Bone marrow (tissue), 2 donors: ENCODE measurements around the gene DOHH.

ENCODE experiments used
- DNase-seq, 2 donors: peaks; one replicate each; lab custom pipeline; 2025; lab: John Stamatoyannopoulos, UW

The DOHH gene, protein sequence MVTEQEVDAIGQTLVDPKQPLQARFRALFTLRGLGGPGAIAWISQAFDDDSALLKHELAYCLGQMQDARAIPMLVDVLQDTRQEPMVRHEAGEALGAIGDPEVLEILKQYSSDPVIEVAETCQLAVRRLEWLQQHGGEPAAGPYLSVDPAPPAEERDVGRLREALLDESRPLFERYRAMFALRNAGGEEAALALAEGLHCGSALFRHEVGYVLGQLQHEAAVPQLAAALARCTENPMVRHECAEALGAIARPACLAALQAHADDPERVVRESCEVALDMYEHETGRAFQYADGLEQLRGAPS

GRCh38 chr19:3500429-3501101, at the start of gene DOHH:
TSS of gene DOHH (minus strand) at chr19:3500674. CDS start at chr19:3496814, 3,860 bp downstream.
- peak; percentile 90 to 97 for DNase-seq

GRCh38 chr19:3549816-3550215, 49.3 kb upstream of the DOHH start:
- no peak for DNase-seq

- DNase-seq = no peak
Measured at GRCh38 chr19:3548606-3549005, 48.1 kb upstream of the DOHH start.

GRCh38 chr19:3547767-3548282, 47.4 kb upstream of the DOHH start:
- DNase-seq = no peak

- no peak for DNase-seq
Measured at GRCh38 chr19:3547301-3547731, 46.8 kb upstream of the DOHH start.

DNA sequence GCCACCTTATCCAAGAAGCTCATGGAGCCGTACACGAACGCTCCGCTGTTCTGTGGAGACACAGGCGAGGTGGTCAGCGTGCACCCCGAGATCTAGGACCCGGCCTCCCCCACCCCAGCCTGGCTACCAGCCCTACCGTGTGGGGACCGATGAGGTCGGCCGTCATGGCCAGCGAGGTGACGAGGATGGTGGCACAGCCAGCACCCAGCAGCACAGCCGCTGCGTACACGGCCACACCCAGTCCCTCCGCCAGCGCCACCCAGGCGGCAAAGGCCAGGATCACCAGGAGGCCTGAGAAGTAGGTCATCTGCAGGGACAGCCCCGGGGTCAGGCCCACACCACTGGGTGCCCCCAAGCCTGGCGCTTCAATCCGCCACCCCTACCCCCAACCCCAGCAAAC, 45.6 kb upstream of the DOHH start:
- DNase-seq = no peak

- DNase-seq = no peak
Measured at GRCh38 chr19:3545669-3546034, 45.2 kb upstream of the DOHH start.

GRCh38 chr19:3544742-3545668, 44.5 kb upstream of the DOHH start:
- peak; percentile 14 to 53 for DNase-seq

DNA sequence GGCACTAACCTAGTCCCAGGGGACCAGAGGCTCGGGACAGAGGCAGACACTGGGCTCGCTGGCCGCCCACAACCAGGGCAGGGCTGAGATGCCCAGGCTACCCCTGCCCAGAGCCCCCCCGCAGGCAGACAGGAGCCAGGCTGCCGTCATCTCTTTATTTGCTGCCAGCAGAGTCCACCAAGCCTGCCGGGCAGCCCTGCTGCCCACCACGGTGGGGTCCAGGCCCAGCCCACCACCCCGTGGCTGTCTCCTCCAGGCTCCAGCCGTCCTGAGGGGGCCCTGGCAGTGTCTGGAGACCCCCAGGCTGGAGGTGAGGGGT, 43.5 kb upstream of the DOHH start:
- no peak for DNase-seq

GRCh38 chr19:3543150-3544057, 42.9 kb upstream of the DOHH start:
- no peak for DNase-seq

- DNase-seq = no peak
Measured at GRCh38 chr19:3539756-3540118, 39.3 kb upstream of the DOHH start.

GRCh38 chr19:3538965-3539755, 38.7 kb upstream of the DOHH start, which contains the start of gene TEKTIP1:
TSS of gene TEKTIP1 (plus strand) at chr19:3539174. CDS start at chr19:3539178, 4 bp downstream.
- DNase-seq = no peak

GRCh38 chr19:3538258-3538929, 37.9 kb upstream of the DOHH start:
- no peak for DNase-seq

DNA sequence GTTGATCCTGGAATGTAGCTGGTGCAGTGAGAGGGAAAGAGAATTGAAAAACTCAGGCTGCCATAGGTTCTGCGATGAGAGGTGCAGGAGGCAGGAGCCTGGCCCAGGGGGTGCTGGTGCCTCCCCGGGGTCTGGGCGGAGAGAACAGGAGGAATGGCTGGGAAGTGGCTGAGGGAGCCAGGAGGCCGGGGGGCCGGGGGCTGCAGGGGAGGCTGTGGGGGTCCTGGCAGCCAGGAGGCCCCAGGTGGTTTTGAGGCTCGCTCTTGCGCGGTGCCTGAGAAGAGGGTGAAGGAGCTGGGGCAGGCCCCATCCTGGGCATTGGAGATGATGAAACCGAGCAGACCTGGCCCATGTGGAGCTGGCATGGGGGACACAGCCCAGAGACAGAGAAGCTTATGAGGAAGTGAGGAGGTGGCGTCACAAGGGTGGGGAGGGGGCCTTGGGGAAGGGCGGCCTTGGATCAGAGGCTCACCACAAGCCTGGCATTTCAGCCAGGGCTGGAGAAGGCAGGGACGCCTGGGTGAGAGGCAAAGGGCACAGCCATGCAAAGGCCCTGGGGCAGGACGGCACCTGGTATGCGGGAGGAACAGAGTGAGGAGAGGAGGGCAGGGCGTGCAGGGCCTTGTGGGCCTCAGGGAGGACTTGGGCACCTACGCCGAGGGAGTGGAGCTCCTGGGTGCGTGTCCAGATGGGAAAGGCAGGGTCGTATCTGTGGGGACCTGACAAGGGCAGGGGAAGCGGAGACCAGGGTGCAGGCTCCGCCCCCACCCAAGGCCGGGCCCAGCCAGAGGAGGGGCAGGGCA, 37.2 kb upstream of the DOHH start:
- DNase-seq = no peak

DNA sequence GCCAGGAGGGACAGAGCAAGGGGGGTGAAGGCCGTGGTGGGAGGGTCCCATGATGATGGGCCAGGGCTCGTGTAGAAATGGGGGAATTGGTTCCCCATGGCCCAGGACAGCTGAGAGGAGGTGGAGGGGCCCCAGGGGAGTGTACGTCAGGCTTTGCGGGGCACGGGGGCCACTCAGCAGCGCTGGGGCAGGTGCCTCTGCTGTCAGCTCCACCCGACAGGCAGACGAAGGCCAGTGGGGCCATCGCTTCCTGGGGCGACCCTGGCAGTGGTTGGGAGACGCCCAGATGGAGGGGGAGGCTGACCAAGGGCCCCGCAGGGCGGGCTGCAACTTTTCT, 36.6 kb upstream of the DOHH start:
- no peak for DNase-seq

DNA sequence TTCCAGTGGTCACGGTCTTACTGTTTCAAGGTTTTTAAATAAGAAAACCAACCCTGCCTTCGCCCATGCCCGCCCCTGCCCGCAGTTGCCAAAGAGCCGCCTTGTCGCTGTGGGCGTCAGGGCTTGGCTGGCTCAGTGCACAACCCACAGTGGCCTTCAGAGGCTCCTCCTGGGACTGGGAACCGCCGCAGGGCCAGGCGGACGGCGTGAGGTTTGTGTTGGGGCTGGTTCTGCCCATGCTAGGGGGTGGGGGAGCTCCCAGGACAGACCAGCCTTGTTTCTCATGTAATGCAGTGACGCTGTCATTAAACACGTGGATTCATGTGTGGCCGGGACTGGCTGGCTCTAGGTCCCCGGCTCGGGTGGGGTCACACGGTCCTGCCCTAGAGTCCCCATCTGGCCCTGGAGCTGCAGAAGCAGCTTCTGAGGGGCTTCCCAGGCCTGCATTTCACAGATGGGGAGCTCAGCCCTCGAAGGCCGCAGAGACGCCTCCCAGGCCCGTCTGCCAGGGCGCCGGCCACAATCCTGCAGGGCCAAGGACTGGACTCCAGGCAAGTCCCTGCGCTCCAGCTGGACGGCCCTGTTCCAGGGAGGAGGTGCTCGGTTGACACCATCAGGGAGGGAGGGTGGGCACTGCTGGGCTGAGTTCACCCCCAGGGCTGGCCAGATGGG, 36.1 kb upstream of the DOHH start:
- DNase-seq = no peak

GRCh38 chr19:3535981-3536380, 35.5 kb upstream of the DOHH start:
- no peak for DNase-seq

GRCh38 chr19:3535563-3535965, 35.1 kb upstream of the DOHH start:
- DNase-seq = no peak

DNA sequence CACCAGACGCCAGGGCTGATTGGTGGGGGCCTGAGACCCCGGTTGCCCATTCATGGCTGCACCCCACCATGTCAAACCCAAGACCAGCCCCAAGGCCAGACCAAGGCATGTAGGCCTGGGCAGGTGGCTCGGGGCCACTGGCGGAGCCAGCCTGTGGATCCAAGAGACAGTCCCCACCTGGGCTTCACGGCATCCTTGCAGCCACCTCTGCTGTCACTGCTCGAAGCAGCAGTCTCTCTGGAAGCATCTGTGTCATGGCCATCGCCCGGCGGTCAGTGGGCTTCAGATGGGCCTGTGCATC, 34.7 kb upstream of the DOHH start:
- DNase-seq = no peak
